HepG2 (cell line): ENCODE data around the gene NMU. TPM values are rescaled to one million over a fixed set of nuclear protein-coding genes. Genes with fewer than 3 reads are reported as not detected.
A peak's percentile ranks its signal among the peaks of the same experiment; 100 is the strongest.

Source experiments
- CENPT ChIP-seq: sonication (generic); formaldehyde crosslinking; IDR thresholded peaks from 2 replicates; pipeline ENCODE4 v1.8.0; 2022; ENCODE audit warnings: low read depth, mild to moderate bottlenecking, moderate library complexity, missing genetic modification reagents
- DNMT1 ChIP-seq: sonication (generic); formaldehyde crosslinking; IDR thresholded peaks from 2 replicates; pipeline ENCODE4 v1.5.1; 2020; ENCODE audit warnings: mild to moderate bottlenecking, missing genetic modification reagents
- ETV6 ChIP-seq: sonication (generic); formaldehyde crosslinking; conservative IDR thresholded peaks from 2 replicates; pipeline ENCODE4 v1.4.0; 2020; ENCODE audit warnings: missing genetic modification reagents
- FIP1L1 ChIP-seq: fragments of 200-400 bp; formaldehyde crosslinking; IDR thresholded peaks from 2 replicates; pipeline ENCODE4 v1.6.1; 2018; ENCODE audit warnings: low read depth, mild to moderate bottlenecking, low read length, moderate library complexity, borderline replicate concordance; ENCODE audit not compliant: insufficient read depth
- GMEB1 ChIP-seq: sonication (generic); formaldehyde crosslinking; IDR thresholded peaks from 2 replicates; pipeline ENCODE4 v1.5.1; 2020; ENCODE audit warnings: missing genetic modification reagents, mild to moderate bottlenecking, borderline replicate concordance
- IKZF1 ChIP-seq: fragments of 450-650 bp; IDR thresholded peaks from 2 replicates; pipeline ENCODE4 v1.7.1; 2016
- KAT7 ChIP-seq: IDR thresholded peaks from 2 replicates; pipeline ENCODE4 v1.6.1; 2018; ENCODE audit warnings: borderline replicate concordance, missing compliant biosample characterization
- LRRFIP1 ChIP-seq: sonication (generic); formaldehyde crosslinking; conservative IDR thresholded peaks from 2 replicates; pipeline ENCODE4 v1.4.0; 2020; ENCODE audit warnings: missing genetic modification reagents
- MTA1 ChIP-seq: sonication (generic); formaldehyde crosslinking; IDR thresholded peaks from 2 replicates; pipeline ENCODE4 v1.4.0; 2020; ENCODE audit warnings: missing genetic modification reagents, mild to moderate bottlenecking, borderline replicate concordance
- NFKBIZ ChIP-seq: IDR thresholded peaks from 2 replicates; pipeline ENCODE4 v1.6.1; 2018; ENCODE audit warnings: missing genetic modification reagents, missing compliant biosample characterization
- POLR2G ChIP-seq: fragments of 200-400 bp; formaldehyde crosslinking; IDR thresholded peaks from 2 replicates; pipeline ENCODE4 v1.6.1; 2018; ENCODE audit warnings: mild to moderate bottlenecking, low read depth, low read length, moderate library complexity
- SKI ChIP-seq: fragments of 450-650 bp; IDR thresholded peaks from one replicate; pipeline ENCODE4 v1.6.1; 2018; ENCODE audit warnings: mild to moderate bottlenecking; ENCODE audit not compliant: partially characterized antibody
- SOX6 ChIP-seq, 2 experiments: fragments of 450-650 bp in 1 of 2; sonication (generic) in 1 of 2; formaldehyde crosslinking in 1 of 2; IDR thresholded peaks; 2 replicates each; pipeline versions ENCODE4 v1.4.0 to v1.6.1; 2017 to 2020; ENCODE audit warnings: antibody characterized with exemption in 1 of 2, mild to moderate bottlenecking in 1 of 2, missing genetic modification reagents in 1 of 2
- TCF7 ChIP-seq: sonication (generic); IDR thresholded peaks from 2 replicates; pipeline ENCODE4 v1.6.1; 2016; ENCODE audit warnings: antibody characterized with exemption, low read depth
- ZBTB39 ChIP-seq: sonication (generic); formaldehyde crosslinking; IDR thresholded peaks from 2 replicates; pipeline ENCODE4 v1.5.0; 2020; ENCODE audit warnings: missing genetic modification reagents
- ZGPAT ChIP-seq: IDR thresholded peaks from 2 replicates; pipeline ENCODE4 v1.6.1; 2016; ENCODE audit warnings: mild to moderate bottlenecking
- ZNF136 ChIP-seq: sonication (generic); formaldehyde crosslinking; IDR thresholded peaks from 2 replicates; pipeline ENCODE4 v1.8.1; 2022; ENCODE audit warnings: low read depth, mild to moderate bottlenecking, moderate library complexity, missing genetic modification reagents
- ZNF17 ChIP-seq: sonication (generic); formaldehyde crosslinking; IDR thresholded peaks from 2 replicates; pipeline ENCODE4 v1.5.0; 2020; ENCODE audit warnings: mild to moderate bottlenecking, missing genetic modification reagents
- ZNF367 ChIP-seq: sonication (generic); formaldehyde crosslinking; IDR thresholded peaks from 2 replicates; pipeline ENCODE4 v1.4.0; 2020; ENCODE audit warnings: missing genetic modification reagents, borderline replicate concordance
- ZNF546 ChIP-seq: sonication (generic); formaldehyde crosslinking; conservative IDR thresholded peaks from 2 replicates; pipeline ENCODE4 v1.8.1; 2023; ENCODE audit warnings: mild to moderate bottlenecking, missing genetic modification reagents
- ZNF556 ChIP-seq: sonication (generic); formaldehyde crosslinking; IDR thresholded peaks from 2 replicates; pipeline ENCODE4 v1.4.0; 2020; ENCODE audit warnings: mild to moderate bottlenecking, missing genetic modification reagents, borderline replicate concordance
- ZNF562 ChIP-seq: sonication (generic); formaldehyde crosslinking; IDR thresholded peaks from 2 replicates; pipeline ENCODE4 v1.8.0; 2022; ENCODE audit warnings: missing genetic modification reagents, borderline replicate concordance
- polyA plus RNA-seq, 8 experiments: library from polyadenylated mRNA; depleted of rRNA in 3 of 8; stranded (reverse) in 7 of 8; unstranded in 1 of 8; fragments of >200 nt; fragmentation: Illumina TruSeq in 4 of 8; extraction: Trizol in 4 of 8; gene quantifications; 2 replicates each; pipeline versions ENCODE4 v1.2.1 to v1.2.3, GENCODE V29; 2011 to 2016; ENCODE audit warnings: low read depth in 4 of 8, missing spikeins in 1 of 8, mixed read lengths in 1 of 8; ENCODE audit not compliant: insufficient read depth in 1 of 8
- total RNA-seq, 5 experiments: library from RNA; depleted of rRNA; stranded (reverse); fragments of >200 nt; fragmentation: Illumina TruSeq; extraction: Trizol; gene quantifications; 2 replicates each; pipeline ENCODE4 v1.2.3, GENCODE V29; 2016; ENCODE audit warnings: low read depth in 1 of 5

The NMU gene
- total and polyA plus RNA-seq, 2 of the 13 experiments (the other 11 are each of a cell fraction or from before 2014, with no cell fraction given): not detected

GRCh38 chr4:55546756-55547465 is 89.2 kb downstream of the NMU start, which contains the start of gene CLOCK (continued):
- TF ChIP-seq NFKBIZ (CRISPR knock-in tag) (no peak), ZBTB39 (CRISPR knock-in tag) (no peak), POLR2G (peak; percentile 83), IKZF1 (no peak), ZNF562 (CRISPR knock-in tag) (no peak), CENPT (CRISPR knock-in tag) (no peak), ZNF556 (CRISPR knock-in tag) (no peak; the same call in 1 of the 2 replicates), FIP1L1 (0 out of 2 replicates have a peak, but pooled peaks have one; percentile 44), MTA1 (peak; percentile 49; the same call in 1 of the 2 replicates), ZNF367 (CRISPR knock-in tag) (no peak), GMEB1 (CRISPR knock-in tag) (no peak), ETV6 (CRISPR knock-in tag) (peak; percentile 31; the same call in 1 of the 2 replicates), ZNF546 (CRISPR knock-in tag) (no peak), SKI (peak; percentile 24), SOX6 (IDR thresholded peaks at IDR 0.05) (no peak), SOX6 (CRISPR knock-in tag; IDR thresholded peaks at IDR 0.05) (peak; percentile 50), LRRFIP1 (CRISPR knock-in tag) (no peak), DNMT1 (peak; percentile 75; the same call in 1 of the 2 replicates), ZNF136 (CRISPR knock-in tag) (no peak), ZGPAT (peak; percentile 84; the same call in 1 of the 2 replicates), KAT7 (CRISPR knock-in tag) (peak; percentile 74; the same call in 1 of the 2 replicates), ZNF17 (CRISPR knock-in tag) (no peak), TCF7 (no peak)
